K562 (cell line): ENCODE measurements around the gene ZDHHC18. TPM values are rescaled to one million over a fixed set of nuclear protein-coding genes. Genes with fewer than 3 reads are reported as not detected.

Source experiments
- ATAC-seq: fragments of 200-7000 bp; cut with Tn5 transposase; 3 replicates; pipeline ENCODE4 v1.9.1; 2020; ENCODE audit warnings: moderate library complexity
- BruUV-seq: library from RNA; stranded (reverse); fragments of 400-500 nt; replicated peaks from 2 replicates; lab custom pipeline; 2021; lab: Mats Ljungman, UMichigan
- CTCF ChIA-PET: fragments of 300-600 bp; formaldehyde crosslinking; extraction: SDS; loops from one replicate; lab custom pipeline; 2021; ENCODE audit warnings: low intra/inter-chr PET ratio; lab: Yijun Ruan, JAX
- POLR2A ChIA-PET: fragments of 300-600, 350-650 bp; sonication (Branson Sonifier 250); formaldehyde crosslinking; extraction: SDS; loops from one replicate; lab custom pipeline; 2021; ENCODE audit warnings: antibody characterized with exemption, inconsistent platforms; lab: Yijun Ruan, JAX
- DNase-seq, 4 experiments: peaks; one replicate each; pipeline versions ENCODE4 v3.0.0 to v3.0.0-alpha.2; 2011 to 2018; ENCODE audit warnings: low spot score in 3 of 4, mixed read lengths in 3 of 4; ENCODE audit errors: extremely low read depth in 1 of 4
- FAIRE-seq: peaks from 2 replicates; lab custom pipeline; 2011; peaks lifted over from hg19 to GRCh38; lab: Jason Lieb, UNC
- H2AFZ ChIP-seq: 2 replicates; pipeline ENCODE4 v1.6.0; 2011; ENCODE audit warnings: low read depth, low read length, control low read depth, inconsistent platforms
- H3K27ac ChIP-seq: fragments of 200-600 bp; 3 replicates; pipeline ENCODE4 v1.8.0; 2011; ENCODE audit warnings: low read depth, mild to moderate bottlenecking, control low read depth, inconsistent platforms, low read length, moderate library complexity, mixed read lengths; ENCODE audit errors: extremely low read depth
- H3K27me3 ChIP-seq, 2 experiments: fragments of 300-600 bp in 1 of 2; 2 replicates in 1 of 2; 3 replicates in 1 of 2; pipeline versions ENCODE4 v1.6.0 to v1.8.0; 2011; ENCODE audit warnings: inconsistent platforms in 2 of 2, low read length in 2 of 2, mild to moderate bottlenecking in 1 of 2, mixed read lengths in 1 of 2, moderate library complexity in 1 of 2; ENCODE audit not compliant: control insufficient read depth in 2 of 2, insufficient read depth in 2 of 2
- H3K36me3 ChIP-seq: fragments of 300-600 bp; 3 replicates; pipeline ENCODE4 v1.8.0; 2011; ENCODE audit warnings: mild to moderate bottlenecking, low read length, inconsistent platforms; ENCODE audit not compliant: control insufficient read depth, insufficient read depth
- H3K4me1 ChIP-seq, 2 experiments: fragments of 200-600 bp in 1 of 2; replicated peaks in 1 of 2; 2 replicates in 1 of 2; 3 replicates in 1 of 2; pipeline versions ENCODE4 v1.5.1 to v1.8.0; 2011; ENCODE audit warnings: inconsistent platforms in 2 of 2, low read length in 2 of 2, mild to moderate bottlenecking in 1 of 2, mixed read lengths in 1 of 2, moderate library complexity in 1 of 2; ENCODE audit not compliant: control insufficient read depth in 2 of 2, insufficient read depth in 2 of 2
- H3K4me2 ChIP-seq: 2 replicates; pipeline ENCODE4 v1.6.1; 2011; ENCODE audit warnings: low read length, control low read depth, inconsistent platforms, mixed read lengths; ENCODE audit not compliant: insufficient read depth
- H3K4me3 ChIP-seq: fragments of 200-600 bp; sonication (generic), shearing (Covaris generic); 2 replicates; pipeline ENCODE4 v1.5.1; 2016; ENCODE audit warnings: control low read depth, inconsistent platforms
- H3K79me2 ChIP-seq: fragments of 200-600 bp; 3 replicates; pipeline ENCODE4 v1.8.0; 2011; ENCODE audit warnings: low read length, inconsistent platforms; ENCODE audit not compliant: control insufficient read depth, insufficient read depth
- H3K9ac ChIP-seq, 2 experiments: 2 replicates each; pipeline versions ENCODE4 v1.6.0 to v1.6.1; 2011; ENCODE audit warnings: low read depth in 2 of 2, low read length in 2 of 2, control low read depth in 1 of 2, inconsistent platforms in 1 of 2, mild to moderate bottlenecking in 1 of 2, mixed read lengths in 1 of 2; ENCODE audit not compliant: insufficient read depth in 1 of 2
- H3K9me1 ChIP-seq: one replicate; pipeline ENCODE4 v1.6.0; 2011; ENCODE audit warnings: inconsistent platforms, mild to moderate bottlenecking, low read length, moderate library complexity; ENCODE audit not compliant: control insufficient read depth, insufficient read depth
- H3K9me3 ChIP-seq: replicated peaks from 2 replicates; pipeline ENCODE4 v1.5.1; 2011; ENCODE audit warnings: low read depth, low read length, inconsistent platforms; ENCODE audit not compliant: control insufficient read depth, insufficient read depth
- H4K20me1 ChIP-seq: replicated peaks from 2 replicates; pipeline ENCODE4 v1.6.1; 2011; ENCODE audit warnings: low read length, inconsistent platforms, mixed read lengths; ENCODE audit not compliant: control insufficient read depth, insufficient read depth
- CBX3 ChIP-seq, 2 experiments: IDR thresholded peaks; 1 replicate in 1 of 2; 2 replicates in 1 of 2; pipeline ENCODE4 v1.6.1; 2012; ENCODE audit warnings: inconsistent platforms in 2 of 2, low read length in 2 of 2, borderline replicate concordance in 1 of 2, control low read depth in 1 of 2
- ZNF197 ChIP-seq: fragments of 200-800 bp; sonication (Bioruptor generic); IDR thresholded peaks from 2 replicates; pipeline ENCODE4 v1.6.1; 2016; ENCODE audit warnings: low read depth, missing genetic modification characterization, missing compliant biosample characterization
- WGBS: fragments of 100-300 bp; shearing (Covaris generic); methylation state at CpG from one replicate; pipeline ENCODE4 v1.1.6; 2016; ENCODE audit warnings: low coverage, mixed read lengths; ENCODE audit not compliant: insufficient coverage; ENCODE audit errors: missing lambda C conversion rate; 5-methylcytosine and 5-hydroxymethylcytosine counted together
- in situ Hi-C: fragments of 300-500 bp; cut with MboI; formaldehyde crosslinking; loops from 4 replicates; pipeline ENCODE4 v1.15.0; 2018; ENCODE audit warnings: inconsistent platforms, mixed read lengths
- intact Hi-C: fragments of 100-400 bp; cut with micrococcal nuclease; formaldehyde crosslinking; loops from 2 replicates; pipeline ENCODE4 v1.14.2; 2022
- polyA plus RNA-seq, 8 experiments: library from polyadenylated mRNA; depleted of rRNA in 4 of 8; stranded (reverse) in 5 of 8; unstranded in 3 of 8; fragments of >200 nt; fragmentation: Nextera tagmentation in 2 of 8; fragmentation: Illumina TruSeq in 1 of 8; extraction: Ambion mirVana in 2 of 8; extraction: Trizol in 1 of 8; gene quantifications; 2 replicates each; pipeline versions ENCODE4 v1.2.1 to v1.2.3, GENCODE V29; 2011 to 2014; ENCODE audit warnings: inconsistent platforms in 1 of 8, missing spikeins in 1 of 8
- total RNA-seq, 7 experiments: library from RNA; depleted of rRNA in 6 of 7; stranded (reverse); fragments of >200 nt in 6 of 7; fragmentation: Illumina TruSeq in 2 of 7; extraction: Trizol in 2 of 7; gene quantifications; 2 replicates each; pipeline versions ENCODE4 v1.2.1 to v1.2.3, GENCODE V29; 2011 to 2021; ENCODE audit warnings: low replicate concordance in 1 of 7
- TF ChIP-seq, protein P1 (sequence below): fragments of 250-450 bp; sonication (Bioruptor Pico); IDR thresholded peaks from 2 replicates; pipeline ENCODE4 v1.5.0; 2020; ENCODE audit warnings: mild to moderate bottlenecking, borderline replicate concordance

The ZDHHC18 gene
- total and polyA plus RNA-seq, 9 of the 15 experiments (the other 6 are each of a cell fraction or from before 2014, with no cell fraction given), result 0.42 to 35.6 (median 15.8) TPM

DNA sequence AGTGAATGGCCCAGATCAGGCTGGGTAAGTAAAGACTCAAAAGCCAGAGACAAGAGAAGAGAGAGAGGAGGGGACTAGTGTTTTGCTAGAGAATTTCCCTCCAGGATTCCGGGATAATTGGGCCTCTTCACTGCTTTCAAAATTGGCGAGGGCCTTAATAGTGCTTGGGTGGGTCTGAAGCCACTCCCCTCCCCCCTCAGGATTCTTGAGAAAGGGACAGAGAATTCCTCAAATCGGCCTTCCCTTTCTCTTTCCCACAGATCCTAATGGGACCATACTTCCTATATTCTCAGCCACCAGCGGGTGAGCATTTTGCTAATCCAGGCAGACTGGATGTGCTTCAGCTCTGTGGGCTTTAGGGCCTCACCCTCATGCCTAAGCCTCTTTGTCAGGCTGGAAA, 48.4 kb downstream of the ZDHHC18 start:
- Histone ChIP-seq H3K9me1 (no peaks in the 10 kb centered on the region), H3K9me3 (no peaks in the 10 kb centered on the region), H3K27me3 (no peaks in the 10 kb centered on the region), H3K9ac (no peak overlapping the region; a peak in 1 of 4 replicates), H3K36me3 (peaks cover 31% of the 10 kb centered on the region; the same call in 2 of the 3 replicates), H4K20me1 (no peaks in the 10 kb centered on the region), H3K27ac (no peak overlapping the region), H3K4me2 (no peak overlapping the region), H3K4me1 (no peaks in the 10 kb centered on the region), H2AFZ (no peak overlapping the region), H3K4me3 (no peak overlapping the region), H3K79me2 (no peaks in the 10 kb centered on the region)
- DNase-seq, result no peak
- in situ Hi-C loops (no loop called here), intact Hi-C loops (loop anchor here (5.0 kb wide), 2 partner anchors 63 to 83 kb away; no protein-coding TSS in a partner anchor)
- TF ChIP-seq, protein P1, sequence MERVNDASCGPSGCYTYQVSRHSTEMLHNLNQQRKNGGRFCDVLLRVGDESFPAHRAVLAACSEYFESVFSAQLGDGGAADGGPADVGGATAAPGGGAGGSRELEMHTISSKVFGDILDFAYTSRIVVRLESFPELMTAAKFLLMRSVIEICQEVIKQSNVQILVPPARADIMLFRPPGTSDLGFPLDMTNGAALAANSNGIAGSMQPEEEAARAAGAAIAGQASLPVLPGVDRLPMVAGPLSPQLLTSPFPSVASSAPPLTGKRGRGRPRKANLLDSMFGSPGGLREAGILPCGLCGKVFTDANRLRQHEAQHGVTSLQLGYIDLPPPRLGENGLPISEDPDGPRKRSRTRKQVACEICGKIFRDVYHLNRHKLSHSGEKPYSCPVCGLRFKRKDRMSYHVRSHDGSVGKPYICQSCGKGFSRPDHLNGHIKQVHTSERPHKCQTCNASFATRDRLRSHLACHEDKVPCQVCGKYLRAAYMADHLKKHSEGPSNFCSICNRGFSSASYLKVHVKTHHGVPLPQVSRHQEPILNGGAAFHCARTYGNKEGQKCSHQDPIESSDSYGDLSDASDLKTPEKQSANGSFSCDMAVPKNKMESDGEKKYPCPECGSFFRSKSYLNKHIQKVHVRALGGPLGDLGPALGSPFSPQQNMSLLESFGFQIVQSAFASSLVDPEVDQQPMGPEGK (CRISPR knock-in tag), result no peak
- TF ChIP-seq ZNF197 (CRISPR knock-in tag) (no peak), CBX3 (IDR thresholded peaks at IDR 0.05; ENCODE audit: borderline replicate concordance in 1 of 2, low read length in 2 of 2) (no peak)
- ATAC-seq, result no peak
- BruUV-seq, result no TSS peak
- 54% methylated on average over 4 of the region's 4 CpGs for WGBS
- POLR2A ChIA-PET, result interaction anchor here (0.6 kb wide), 1 partner anchor 389 kb away, joined by 3 read pairs; no protein-coding TSS in a partner anchor
- no peak for FAIRE-seq
- CTCF ChIA-PET, result interaction anchor here (0.6 to 1.6 kb wide), 2 partner anchors 10 to 273 kb away, joined by 3 to 4 read pairs; no protein-coding TSS in a partner anchor
